Coronary artery (tissue), 2 donors: Measurements from ENCODE around the gene ECT2L.

Experiments
- DNase-seq: peaks from one replicate; pipeline ENCODE4 v3.0.0-alpha.2; 2017; ENCODE audit warnings: low spot score
- H3K27ac ChIP-seq, 2 donors: fragments of 200-600 bp; sonication (generic); one replicate each; pipeline ENCODE4 v1.5.1; 2016 to 2019
- H3K4me3 ChIP-seq: fragments of 200-600 bp; sonication (generic); 2 replicates; pipeline ENCODE4 v1.5.1; 2016; ENCODE audit warnings: mild to moderate bottlenecking, moderate library complexity
- TF ChIP-seq, protein P1 (sequence below): fragments of 200-600 bp; sonication (generic); IDR thresholded peaks from one replicate; pipeline ENCODE4 v1.5.1; 2019; ENCODE audit warnings: antibody characterized with exemption

Gene ECT2L

GRCh38 chr6:138795809-138796603 lies at the start of gene ECT2L:
Gene ECT2L, plus strand, starts transcription at chr6:138796087. Its CDS starts 17,188 bp downstream, at chr6:138813275.
- TF ChIP-seq, protein P1, sequence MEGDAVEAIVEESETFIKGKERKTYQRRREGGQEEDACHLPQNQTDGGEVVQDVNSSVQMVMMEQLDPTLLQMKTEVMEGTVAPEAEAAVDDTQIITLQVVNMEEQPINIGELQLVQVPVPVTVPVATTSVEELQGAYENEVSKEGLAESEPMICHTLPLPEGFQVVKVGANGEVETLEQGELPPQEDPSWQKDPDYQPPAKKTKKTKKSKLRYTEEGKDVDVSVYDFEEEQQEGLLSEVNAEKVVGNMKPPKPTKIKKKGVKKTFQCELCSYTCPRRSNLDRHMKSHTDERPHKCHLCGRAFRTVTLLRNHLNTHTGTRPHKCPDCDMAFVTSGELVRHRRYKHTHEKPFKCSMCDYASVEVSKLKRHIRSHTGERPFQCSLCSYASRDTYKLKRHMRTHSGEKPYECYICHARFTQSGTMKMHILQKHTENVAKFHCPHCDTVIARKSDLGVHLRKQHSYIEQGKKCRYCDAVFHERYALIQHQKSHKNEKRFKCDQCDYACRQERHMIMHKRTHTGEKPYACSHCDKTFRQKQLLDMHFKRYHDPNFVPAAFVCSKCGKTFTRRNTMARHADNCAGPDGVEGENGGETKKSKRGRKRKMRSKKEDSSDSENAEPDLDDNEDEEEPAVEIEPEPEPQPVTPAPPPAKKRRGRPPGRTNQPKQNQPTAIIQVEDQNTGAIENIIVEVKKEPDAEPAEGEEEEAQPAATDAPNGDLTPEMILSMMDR, result no peak
- Histone ChIP-seq H3K4me3 (peak within 1 kb of the TSS; percentile 65), H3K27ac (peak within 1 kb of the TSS; percentile 24 to 62)
- DNase-seq, result peak; percentile 79

DNA sequence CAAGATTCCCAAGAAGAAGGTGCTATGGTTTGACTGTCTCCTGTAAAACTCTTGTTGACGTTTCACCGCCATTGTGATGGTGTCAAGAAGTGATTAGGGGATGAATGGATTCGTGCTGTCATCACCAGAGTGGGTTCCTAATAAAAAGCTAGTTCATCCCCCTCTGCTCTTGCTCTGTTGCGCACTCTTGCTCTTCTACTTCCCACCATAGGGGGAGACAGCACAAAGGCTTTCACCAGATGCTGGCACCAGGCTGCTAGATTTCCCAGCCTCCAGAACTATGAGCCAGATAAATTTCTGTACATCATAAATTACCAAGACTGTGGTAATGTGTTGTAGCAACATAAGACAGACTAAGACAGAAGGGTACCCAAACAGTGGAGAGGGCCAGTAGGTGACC lies 43.9 kb upstream of the ECT2L start:
- H3K4me3 ChIP-seq, result no peak overlapping the region
- DNase-seq, result no peak

GRCh38 chr6:138757136-138757535 lies 38.8 kb upstream of the ECT2L start:
- Histone ChIP-seq H3K27ac (no peak overlapping the region), H3K4me3 (no peak overlapping the region)
- DNase-seq, result no peak
- TF ChIP-seq, protein P1, result no peak

More for the DNA sequence above, 43.9 kb upstream of the ECT2L start:
- TF ChIP-seq, protein P1, result no peak
- H3K27ac ChIP-seq, result no peak overlapping the region

DNA sequence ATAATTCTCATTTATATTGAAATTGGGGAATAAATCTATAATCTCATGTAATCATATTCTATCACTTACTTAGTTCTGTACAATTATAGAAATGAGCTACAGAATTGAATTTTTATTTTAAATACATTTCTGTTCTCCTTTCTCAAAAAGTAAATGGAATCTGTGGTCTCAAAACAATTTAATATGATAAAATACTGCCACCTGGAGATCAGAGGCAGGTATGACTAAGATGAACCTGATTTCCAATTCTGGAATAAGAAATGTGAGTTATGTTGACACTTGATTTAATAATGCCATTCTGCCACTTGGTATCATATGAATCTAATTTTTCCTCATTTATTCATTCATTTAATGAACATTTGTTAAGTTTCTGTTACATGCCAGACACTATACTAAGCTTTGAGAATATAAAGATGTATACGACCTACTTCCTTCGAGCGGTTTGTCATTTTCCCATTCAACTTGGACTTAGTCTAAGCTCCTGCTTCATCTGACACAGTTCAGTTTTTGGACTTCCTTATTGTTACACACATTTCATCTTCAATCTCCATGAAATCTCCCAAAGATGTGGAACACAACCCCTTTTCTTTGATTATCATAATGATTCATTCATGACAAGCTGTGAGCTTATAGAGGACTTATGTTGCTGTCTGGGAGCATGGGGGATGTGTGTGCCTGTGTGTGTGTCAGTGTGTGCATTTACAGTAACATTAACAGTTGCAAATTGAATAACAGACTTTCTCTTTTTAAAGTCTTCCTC lies 29.8 kb upstream of the ECT2L start:
- TF ChIP-seq, protein P1, result peak; percentile 21
- DNase-seq, result no peak

GRCh38 chr6:138769102-138769676 lies 26.7 kb upstream of the ECT2L start:
- TF ChIP-seq, protein P1, result no peak
- no peak for DNase-seq
- no peak overlapping the region for H3K4me3 ChIP-seq
- no peak overlapping the region for H3K27ac ChIP-seq

More for the DNA sequence above, 29.8 kb upstream of the ECT2L start:
- Histone ChIP-seq H3K27ac (no peak overlapping the region), H3K4me3 (no peak overlapping the region)

DNA sequence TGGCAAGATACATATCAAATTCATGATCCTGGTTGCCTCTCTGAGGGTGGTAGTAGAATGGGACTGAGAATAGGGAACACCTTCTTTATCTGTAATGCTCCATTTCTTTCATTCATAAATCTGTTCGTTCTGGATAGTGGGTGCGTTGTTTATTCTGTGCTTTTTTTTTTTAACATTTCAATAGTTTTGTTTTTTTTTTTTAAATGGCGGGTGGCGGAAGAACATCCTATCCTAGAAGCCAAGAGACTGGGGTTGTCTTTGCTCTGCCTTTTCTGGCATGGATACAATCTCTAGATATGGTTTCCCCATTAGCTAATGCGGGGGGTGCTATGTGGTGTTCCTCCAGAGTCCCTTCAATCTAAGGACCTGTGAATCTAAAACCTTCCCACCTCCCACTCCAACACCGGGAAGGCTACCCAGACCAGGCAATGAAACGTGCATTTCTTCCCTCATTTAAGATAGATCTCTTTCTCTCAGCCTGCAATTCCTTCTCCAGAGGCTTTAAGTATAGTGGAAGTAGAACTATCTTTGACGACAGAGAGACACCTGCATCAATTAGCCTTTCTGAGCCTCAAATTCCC lies 23.2 kb upstream of the ECT2L start:
- Histone ChIP-seq H3K27ac (peak overlapping the region; percentile 86 to 98), H3K4me3 (peak overlapping the region; percentile 94)
- TF ChIP-seq, protein P1, result no peak
- no peak for DNase-seq
